ACHN (cell line): ENCODE results near the gene OR2C1.

Source experiments
- DNase-seq: peaks from one replicate; pipeline ENCODE4 v3.0.0-alpha.2; 2015
- in situ Hi-C: cut with HindIII; loops from 2 replicates; pipeline ENCODE4 v1.10.0; 2017; ENCODE audit warnings: low sequenced_read_pairs, low pct_ligation_motif_present, low pct_unique_long_range_greater_than_20kb

The OR2C1 gene

DNA sequence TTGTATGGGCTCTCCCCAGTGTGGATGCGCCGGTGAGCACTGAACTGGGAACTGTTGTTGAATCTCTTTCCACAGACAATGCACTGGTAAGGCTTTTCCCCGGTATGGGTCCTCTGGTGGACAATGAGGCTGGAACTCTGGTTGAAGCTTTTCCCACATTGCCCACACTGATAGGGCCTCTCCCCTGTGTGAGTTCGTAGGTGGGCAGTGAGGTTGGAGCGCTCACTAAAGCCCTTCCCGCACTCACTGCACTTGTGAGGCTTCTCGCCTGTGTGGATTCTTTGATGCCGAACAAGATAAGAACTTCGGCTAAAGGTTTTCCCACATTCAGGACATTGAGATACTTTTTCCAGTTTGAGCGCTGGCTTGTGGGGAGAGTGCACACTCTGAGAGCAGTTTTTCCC lies 27.4 kb downstream of the OR2C1 start:
- in situ Hi-C loops, result no loop called here
- peak; percentile 12 for DNase-seq

DNA sequence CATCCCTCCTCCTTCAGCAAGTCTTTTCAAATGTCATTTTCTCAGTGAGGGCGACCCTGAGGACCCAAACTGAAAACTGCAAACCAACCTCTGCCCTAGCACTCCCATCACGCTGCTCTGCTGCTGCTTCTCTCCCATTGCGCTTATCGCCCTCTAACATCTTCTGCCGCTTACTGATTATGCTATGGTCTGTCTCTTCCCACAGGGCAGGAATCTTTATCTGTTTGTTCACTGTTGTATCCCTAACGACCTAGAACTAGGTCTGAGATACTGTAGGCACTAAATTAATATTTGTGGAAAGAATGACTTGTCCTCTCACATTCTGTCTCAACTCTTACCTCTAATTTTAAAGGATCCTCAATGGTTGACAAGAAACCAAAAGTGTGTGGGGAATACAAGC lies 32.6 kb downstream of the OR2C1 start:
- in situ Hi-C loops, result no loop called here
- no peak for DNase-seq

DNA sequence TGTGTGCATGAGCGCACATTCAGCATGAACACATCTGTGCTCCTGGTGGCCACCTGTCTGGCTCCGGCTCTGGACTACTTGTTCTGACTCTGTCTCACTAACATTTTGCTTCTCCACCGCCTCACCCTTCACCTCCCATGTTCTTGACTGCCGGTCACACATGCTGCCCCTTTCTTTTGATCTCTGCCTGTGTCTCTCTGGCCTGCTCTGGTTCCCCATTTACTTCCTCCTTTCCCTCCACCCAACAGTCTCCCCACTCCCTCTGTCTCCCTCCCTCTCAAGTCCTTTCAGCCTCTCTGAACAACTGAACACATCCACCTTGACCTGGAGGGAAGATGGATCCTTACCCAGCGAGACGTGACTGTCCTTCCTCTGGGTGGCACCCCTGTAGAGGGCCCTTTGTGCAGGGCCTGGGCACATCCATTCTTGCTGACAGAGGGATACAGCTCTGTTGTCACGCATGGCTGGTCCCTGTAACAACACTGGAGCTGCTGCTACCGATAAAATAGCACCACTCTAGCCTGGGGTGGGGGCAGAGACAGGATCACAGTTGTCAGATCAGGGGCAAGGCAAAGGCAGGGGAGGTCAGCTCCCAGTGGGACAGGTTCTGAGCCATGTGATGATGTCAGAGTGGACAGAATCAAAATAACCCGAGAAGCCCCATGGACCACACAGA lies 34.1 kb downstream of the OR2C1 start:
- DNase-seq, result no peak
- in situ Hi-C loops, result no loop called here

DNA sequence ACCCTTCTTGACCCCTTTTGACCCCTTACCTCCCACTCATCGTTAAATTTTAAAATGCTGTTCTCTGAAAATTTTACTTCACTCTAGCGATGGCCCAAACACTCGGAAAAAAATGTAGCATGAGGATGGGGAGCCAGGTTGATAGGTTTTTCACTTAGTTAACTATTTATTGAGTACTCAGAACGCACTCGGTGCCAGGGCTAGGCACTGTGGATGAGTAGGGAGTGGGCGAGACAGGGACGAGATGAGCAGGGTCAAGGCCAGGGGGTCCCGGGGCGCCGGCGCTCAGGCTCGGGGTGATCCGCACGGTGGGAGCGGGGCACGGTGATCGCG lies 44.7 kb downstream of the OR2C1 start:
- DNase-seq, result no peak
- in situ Hi-C loops, result no loop called here

DNA sequence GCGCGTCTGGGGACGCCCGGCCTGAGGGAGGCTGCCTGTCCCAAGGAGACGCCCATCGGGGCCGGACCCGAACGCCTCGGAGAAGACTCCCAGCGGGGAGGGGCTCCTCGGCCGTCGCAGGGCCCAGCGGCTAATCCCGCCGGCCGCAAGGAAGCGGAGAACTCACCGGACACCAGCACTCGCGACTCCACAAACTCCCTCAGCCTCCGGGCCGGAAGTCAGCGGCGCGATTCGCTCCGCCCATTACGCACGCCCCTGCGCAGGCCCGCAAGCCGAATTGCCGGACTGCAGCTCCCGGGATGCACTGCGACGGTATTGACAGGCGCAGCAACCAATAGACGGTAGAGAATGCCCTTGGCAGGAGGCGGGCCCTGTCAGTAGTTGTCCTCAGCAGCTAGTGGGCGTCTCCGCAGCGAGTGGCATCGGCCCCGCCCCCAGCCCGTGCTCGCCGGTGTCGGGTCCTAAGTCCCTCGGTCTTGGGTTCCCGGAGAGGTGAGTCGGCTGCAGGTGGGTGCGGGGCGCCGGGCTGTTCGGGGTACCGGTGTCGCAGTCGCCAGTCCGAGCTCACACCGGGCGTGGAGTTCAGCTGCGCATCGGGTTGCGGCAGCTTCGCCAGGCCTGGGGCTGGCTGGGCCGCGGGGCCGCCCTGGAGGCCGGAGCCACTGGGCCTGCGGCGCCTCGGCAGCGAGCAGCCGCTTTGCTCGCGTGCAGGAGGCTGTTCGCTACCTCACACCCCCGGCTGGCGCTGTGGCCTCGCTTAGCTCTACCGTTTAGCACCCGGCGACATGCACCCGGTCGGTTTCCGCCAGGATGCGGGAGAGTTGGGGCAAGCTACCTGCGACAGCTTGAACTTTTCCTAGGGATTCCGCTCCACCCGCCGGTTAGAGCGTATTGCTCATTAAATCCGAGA lies 45.3 kb downstream of the OR2C1 start, which contains the start of the genes ZNF174 and ZSCAN32:
TSS of gene ZNF174 (plus strand) at position 437 of the 910 bp plus-strand sequence. CDS start 790 bp downstream, outside the sequence.
TSS of gene ZSCAN32 (minus strand) at position 226 of the 910 bp plus-strand sequence. CDS start 3,447 bp downstream, outside the sequence.
- DNase-seq, result peak; percentile 100
- in situ Hi-C loops, result no loop called here

DNA sequence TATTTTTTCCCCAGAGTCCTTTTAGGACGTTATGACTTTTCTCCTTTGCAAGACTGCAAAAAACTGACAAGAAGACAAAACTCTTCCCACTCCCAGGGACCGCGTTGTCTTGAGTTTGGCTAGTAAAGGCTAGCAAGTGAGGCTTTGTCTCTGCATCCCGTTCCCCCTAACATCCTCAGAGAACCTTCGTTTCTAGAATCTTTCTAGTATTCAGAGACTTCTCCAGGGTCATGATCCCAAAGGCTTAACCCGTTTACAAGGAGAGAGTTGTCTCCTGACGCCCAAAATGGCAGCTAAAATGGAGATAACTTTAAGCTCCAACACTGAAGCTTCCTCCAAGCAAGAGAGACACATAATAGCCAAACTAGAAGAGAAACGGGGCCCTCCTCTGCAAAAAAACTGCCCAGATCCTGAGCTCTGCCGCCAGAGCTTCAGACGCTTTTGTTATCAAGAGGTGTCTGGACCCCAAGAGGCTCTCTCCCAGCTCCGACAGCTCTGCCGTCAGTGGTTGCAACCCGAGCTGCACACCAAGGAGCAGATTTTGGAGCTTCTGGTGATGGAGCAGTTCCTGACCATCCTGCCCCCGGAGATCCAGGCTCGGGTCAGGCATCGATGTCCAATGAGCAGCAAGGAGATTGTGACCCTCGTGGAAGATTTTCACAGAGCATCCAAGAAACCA lies 46.2 kb downstream of the OR2C1 start:
- no peak for DNase-seq
- in situ Hi-C loops, result no loop called here
